Raji (cell line): ENCODE results near the gene JUND.

ENCODE experiments used
- POLR2A ChIP-seq: IDR thresholded peaks from 2 replicates; pipeline ENCODE4 v1.6.1; 2011; ENCODE audit warnings: low read depth, low read length, control low read depth; ENCODE audit not compliant: insufficient read depth

The JUND gene

GRCh38 chr19:18281082-18282020, at the start of gene JUND:
JUND (minus strand) TSS chr19:18281622; CDS start chr19:18281484, 138 bp downstream.
- peak; percentile 94 for TF ChIP-seq POLR2A

GRCh38 chr19:18330868-18331267, 49.4 kb upstream of the JUND start:
- no peak for TF ChIP-seq POLR2A

- TF ChIP-seq POLR2A = no peak
Measured at GRCh38 chr19:18329035-18329376, 47.6 kb upstream of the JUND start.

- peak; percentile 59 for TF ChIP-seq POLR2A
Measured at GRCh38 chr19:18328340-18329034, 47.1 kb upstream of the JUND start.

- TF ChIP-seq POLR2A = no peak
Measured at GRCh38 chr19:18326772-18327171, 45.4 kb upstream of the JUND start.

GRCh38 chr19:18322759-18323460, 41.5 kb upstream of the JUND start, which contains the start of gene LSM4:
LSM4 (minus strand) TSS chr19:18323076; CDS start chr19:18323020, 56 bp downstream.
- peak; percentile 81 for TF ChIP-seq POLR2A

- no peak for TF ChIP-seq POLR2A
Measured at GRCh38 chr19:18322318-18322758, 40.9 kb upstream of the JUND start.

GRCh38 chr19:18321734-18322102, 40.3 kb upstream of the JUND start:
- TF ChIP-seq POLR2A = no peak

GRCh38 chr19:18320865-18321733, 39.7 kb upstream of the JUND start:
- TF ChIP-seq POLR2A = no peak; the same call in 1 of the 2 replicates

GRCh38 chr19:18319591-18320135, 38.2 kb upstream of the JUND start:
- TF ChIP-seq POLR2A = no peak

- TF ChIP-seq POLR2A = no peak
Measured at GRCh38 chr19:18317961-18318800, 36.8 kb upstream of the JUND start.

GRCh38 chr19:18313398-18313797, 32.0 kb upstream of the JUND start:
- no peak for TF ChIP-seq POLR2A

GRCh38 chr19:18312092-18312534, 30.7 kb upstream of the JUND start:
- no peak for TF ChIP-seq POLR2A
